ENCODE data around the gene HTRA1. TPM values are rescaled to one million over a fixed set of nuclear protein-coding genes. Genes with fewer than 3 reads are reported as not detected.
A peak's percentile ranks its signal among the peaks of the same experiment; 100 is the strongest.

Gene HTRA1
- total RNA-seq, 2 donors from 2014 or later: 8.9 to 26.9 TPM

DNA sequence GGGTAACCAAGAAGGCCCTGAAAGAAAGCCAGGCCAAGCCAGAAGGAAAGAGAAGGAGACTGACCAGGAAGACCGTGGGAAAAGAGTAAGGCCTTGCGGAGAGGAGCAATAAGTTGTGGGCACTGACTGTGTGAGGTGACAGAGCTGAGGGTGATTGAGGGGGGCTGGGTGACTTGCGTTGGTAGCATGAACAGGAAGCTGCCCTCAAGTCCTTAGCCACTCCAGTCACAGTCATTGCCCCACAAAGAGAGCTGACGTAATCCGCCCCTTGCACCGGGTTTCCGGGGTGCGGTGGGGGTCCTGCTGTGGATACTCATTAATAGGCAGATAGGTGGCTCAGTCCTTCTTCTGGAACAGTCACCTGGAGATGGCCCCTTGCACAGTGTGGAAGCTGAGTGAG is 83.1 kb downstream of the HTRA1 start:
- H3K9me3 ChIP-seq: no peaks in the 10 kb centered on the region
- intact Hi-C loops (cut with DNase I): no loop called here
- H3K27ac ChIP-seq: peak overlapping the region; percentile 75
- H3K27me3 ChIP-seq: no peaks in the 10 kb centered on the region
- H3K36me3 ChIP-seq: no peaks in the 10 kb centered on the region
- peaks cover 5% of the 10 kb centered on the region for H3K4me1 ChIP-seq
- H3K4me3 ChIP-seq: no peak overlapping the region
- TF ChIP-seq, protein P1, sequence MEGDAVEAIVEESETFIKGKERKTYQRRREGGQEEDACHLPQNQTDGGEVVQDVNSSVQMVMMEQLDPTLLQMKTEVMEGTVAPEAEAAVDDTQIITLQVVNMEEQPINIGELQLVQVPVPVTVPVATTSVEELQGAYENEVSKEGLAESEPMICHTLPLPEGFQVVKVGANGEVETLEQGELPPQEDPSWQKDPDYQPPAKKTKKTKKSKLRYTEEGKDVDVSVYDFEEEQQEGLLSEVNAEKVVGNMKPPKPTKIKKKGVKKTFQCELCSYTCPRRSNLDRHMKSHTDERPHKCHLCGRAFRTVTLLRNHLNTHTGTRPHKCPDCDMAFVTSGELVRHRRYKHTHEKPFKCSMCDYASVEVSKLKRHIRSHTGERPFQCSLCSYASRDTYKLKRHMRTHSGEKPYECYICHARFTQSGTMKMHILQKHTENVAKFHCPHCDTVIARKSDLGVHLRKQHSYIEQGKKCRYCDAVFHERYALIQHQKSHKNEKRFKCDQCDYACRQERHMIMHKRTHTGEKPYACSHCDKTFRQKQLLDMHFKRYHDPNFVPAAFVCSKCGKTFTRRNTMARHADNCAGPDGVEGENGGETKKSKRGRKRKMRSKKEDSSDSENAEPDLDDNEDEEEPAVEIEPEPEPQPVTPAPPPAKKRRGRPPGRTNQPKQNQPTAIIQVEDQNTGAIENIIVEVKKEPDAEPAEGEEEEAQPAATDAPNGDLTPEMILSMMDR (IDR thresholded peaks at IDR 0.05): no peak
- no peak for DNase-seq
- H3K9ac ChIP-seq (ENCODE audit: low read depth in 2 of 2, low read length in 2 of 2): no peak overlapping the region

DNA sequence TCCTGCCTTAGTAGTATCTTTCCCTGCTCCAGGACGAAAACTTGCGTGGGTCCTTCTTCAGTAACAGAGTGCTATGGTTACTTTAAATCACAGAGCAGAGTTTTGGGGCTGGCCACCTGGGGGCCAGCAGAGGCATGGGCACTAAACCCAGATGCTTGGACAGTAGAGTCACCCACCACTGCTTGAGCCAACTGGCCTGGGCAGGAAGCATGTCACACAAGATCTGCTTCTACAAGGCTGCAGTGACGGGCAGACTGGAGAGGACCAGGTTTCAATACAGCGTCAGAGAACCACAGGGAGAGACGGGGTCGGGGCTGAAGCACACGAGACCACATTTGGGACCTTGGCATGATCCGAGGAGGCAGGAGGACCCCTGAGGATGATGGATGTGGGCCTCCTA is 84.9 kb downstream of the HTRA1 start:
- Histone ChIP-seq H3K27me3 (no peaks in the 10 kb centered on the region), H3K9ac (ENCODE audit: low read depth in 2 of 2, low read length in 2 of 2) (no peak overlapping the region), H3K36me3 (no peaks in the 10 kb centered on the region), H3K4me1 (peaks cover 5% of the 10 kb centered on the region), H3K9me3 (no peaks in the 10 kb centered on the region), H3K27ac (no peak overlapping the region), H3K4me3 (no peak overlapping the region)
- TF ChIP-seq, protein P1 (IDR thresholded peaks at IDR 0.05): no peak
- no peak for DNase-seq
- intact Hi-C loops (cut with DNase I): no loop called here

DNA sequence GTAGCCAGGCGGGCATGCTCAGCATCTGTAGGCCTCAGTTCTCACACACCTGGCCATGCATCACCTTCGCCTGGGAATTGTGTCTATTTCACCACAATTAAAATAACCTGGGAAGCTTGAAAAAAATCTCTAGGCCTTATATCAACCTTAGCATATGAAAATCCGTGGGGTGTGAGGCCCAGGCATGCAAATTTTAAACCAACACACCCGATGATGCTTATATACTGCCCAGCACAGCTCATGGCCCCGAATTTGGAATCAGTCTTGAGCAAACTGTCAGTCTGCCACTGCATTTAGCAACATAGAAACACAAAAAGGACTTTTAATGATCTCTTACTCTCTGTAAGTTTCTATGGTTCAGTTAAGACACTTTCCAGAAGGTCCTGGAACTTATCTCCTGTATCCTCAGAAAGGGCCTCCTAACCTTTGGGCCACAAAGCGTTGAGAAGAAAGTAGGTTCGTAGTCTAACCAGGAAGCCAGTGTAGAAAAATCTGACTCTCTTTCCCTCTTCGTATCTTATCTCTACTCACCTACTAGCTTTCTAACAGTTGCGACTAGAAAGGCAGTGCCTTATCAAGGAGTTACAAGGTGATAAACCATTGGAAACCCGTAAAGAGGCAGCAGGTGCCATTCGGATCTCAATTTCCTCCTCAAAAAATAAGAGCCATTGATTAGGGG is 87.2 kb downstream of the HTRA1 start:
- Histone ChIP-seq H3K27me3 (no peaks in the 10 kb centered on the region), H3K27ac (peak overlapping the region; percentile 55), H3K9ac (ENCODE audit: low read depth in 2 of 2, low read length in 2 of 2) (no peak overlapping the region), H3K9me3 (no peaks in the 10 kb centered on the region), H3K4me3 (no peak overlapping the region), H3K36me3 (no peaks in the 10 kb centered on the region), H3K4me1 (peaks cover 5% of the 10 kb centered on the region)
- DNase-seq: no peak
- TF ChIP-seq, protein P1 (IDR thresholded peaks at IDR 0.05): no peak
- intact Hi-C loops (cut with DNase I): no loop called here

DNA sequence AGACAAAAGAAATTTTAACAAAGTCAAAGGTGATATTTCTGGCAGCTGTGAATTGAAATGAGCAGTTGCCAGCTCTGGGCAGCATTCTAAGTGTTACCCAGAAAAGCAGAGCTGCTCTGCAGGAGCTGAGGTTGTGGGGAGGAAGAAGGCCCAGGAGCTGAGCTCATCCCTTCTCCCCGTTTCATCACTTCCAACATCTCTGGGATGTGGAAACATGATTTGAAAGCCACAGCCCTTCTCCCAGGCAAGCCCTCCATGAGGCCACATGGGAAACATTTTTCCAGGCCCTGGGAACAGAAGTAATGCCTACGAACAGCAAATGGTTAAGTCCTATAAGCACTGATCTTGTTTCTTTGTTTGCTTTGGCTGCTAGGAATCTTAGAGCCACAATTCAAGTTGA is 88.3 kb downstream of the HTRA1 start:
- Histone ChIP-seq H3K4me3 (no peak overlapping the region), H3K4me1 (no peaks in the 10 kb centered on the region), H3K9ac (ENCODE audit: low read depth in 2 of 2, low read length in 2 of 2) (no peak overlapping the region), H3K9me3 (no peaks in the 10 kb centered on the region), H3K27ac (peak overlapping the region; percentile 55), H3K27me3 (no peaks in the 10 kb centered on the region), H3K36me3 (no peaks in the 10 kb centered on the region)
- no peak for DNase-seq
- intact Hi-C loops (cut with DNase I): no loop called here
- TF ChIP-seq, protein P1 (IDR thresholded peaks at IDR 0.05): no peak

DNA sequence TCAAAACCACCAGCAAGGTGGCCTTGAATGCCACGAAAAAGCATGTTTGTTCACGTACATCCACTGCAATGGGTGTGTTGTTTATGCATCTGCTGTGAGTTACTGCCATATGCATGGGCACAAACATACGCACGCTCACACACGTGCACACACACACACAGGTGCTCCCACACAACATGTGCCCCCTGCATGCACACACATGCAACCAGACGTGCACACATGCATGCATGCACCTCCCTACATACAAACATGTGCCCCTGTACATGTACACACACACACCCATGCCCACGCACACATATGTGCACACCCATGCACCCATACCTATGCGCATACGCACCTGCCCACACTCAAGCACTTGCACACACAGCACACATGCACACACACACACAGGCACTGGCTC is 89.1 kb downstream of the HTRA1 start:
- Histone ChIP-seq H3K27ac (no peak overlapping the region), H3K27me3 (no peaks in the 10 kb centered on the region), H3K36me3 (no peaks in the 10 kb centered on the region), H3K4me3 (no peak overlapping the region), H3K9me3 (no peaks in the 10 kb centered on the region), H3K9ac (ENCODE audit: low read depth in 2 of 2, low read length in 2 of 2) (no peak overlapping the region), H3K4me1 (no peaks in the 10 kb centered on the region)
- DNase-seq: no peak
- TF ChIP-seq, protein P1 (IDR thresholded peaks at IDR 0.05): no peak
- intact Hi-C loops (cut with DNase I): no loop called here

All from colonic mucosa (tissue), 4 donors.